Measurements from ENCODE around the gene CAMK1D. TPM values are rescaled to one million over a fixed set of nuclear protein-coding genes. Genes with fewer than 3 reads are reported as not detected.

The CAMK1D gene
- polyA plus RNA-seq, 1 experiment, result 8.2 TPM

DNA sequence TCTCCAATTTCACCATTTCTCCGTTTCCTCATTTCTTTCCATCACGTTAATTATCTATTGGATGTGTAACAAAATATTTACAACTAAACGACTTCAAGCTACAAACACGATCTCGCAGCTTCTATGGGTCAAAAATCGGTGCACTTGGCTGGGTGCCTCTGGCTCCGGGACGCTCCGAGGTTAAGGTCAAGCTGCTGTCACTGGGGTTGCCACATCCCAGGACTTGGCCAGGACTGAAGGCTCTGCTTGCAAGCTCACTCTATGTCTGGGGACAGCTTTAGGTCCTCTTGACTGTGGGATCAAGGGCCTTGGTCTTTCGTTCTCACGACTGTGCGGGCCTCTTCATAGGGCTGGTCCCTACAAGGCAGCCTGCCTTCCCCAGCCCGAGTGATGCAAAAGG is 492.5 kb downstream of the CAMK1D start:
- H3K27ac ChIP-seq (ENCODE audit: low read depth, low read length), result no peak overlapping the region
- TF ChIP-seq, protein P1, sequence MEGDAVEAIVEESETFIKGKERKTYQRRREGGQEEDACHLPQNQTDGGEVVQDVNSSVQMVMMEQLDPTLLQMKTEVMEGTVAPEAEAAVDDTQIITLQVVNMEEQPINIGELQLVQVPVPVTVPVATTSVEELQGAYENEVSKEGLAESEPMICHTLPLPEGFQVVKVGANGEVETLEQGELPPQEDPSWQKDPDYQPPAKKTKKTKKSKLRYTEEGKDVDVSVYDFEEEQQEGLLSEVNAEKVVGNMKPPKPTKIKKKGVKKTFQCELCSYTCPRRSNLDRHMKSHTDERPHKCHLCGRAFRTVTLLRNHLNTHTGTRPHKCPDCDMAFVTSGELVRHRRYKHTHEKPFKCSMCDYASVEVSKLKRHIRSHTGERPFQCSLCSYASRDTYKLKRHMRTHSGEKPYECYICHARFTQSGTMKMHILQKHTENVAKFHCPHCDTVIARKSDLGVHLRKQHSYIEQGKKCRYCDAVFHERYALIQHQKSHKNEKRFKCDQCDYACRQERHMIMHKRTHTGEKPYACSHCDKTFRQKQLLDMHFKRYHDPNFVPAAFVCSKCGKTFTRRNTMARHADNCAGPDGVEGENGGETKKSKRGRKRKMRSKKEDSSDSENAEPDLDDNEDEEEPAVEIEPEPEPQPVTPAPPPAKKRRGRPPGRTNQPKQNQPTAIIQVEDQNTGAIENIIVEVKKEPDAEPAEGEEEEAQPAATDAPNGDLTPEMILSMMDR (IDR thresholded peaks at IDR 0.05; ENCODE audit: low read depth, low read length), result no peak
- ChIA-PET CTCF (interaction anchor here (0.5 kb wide), 1 partner anchor 13 kb away, joined by 3 read pairs; no protein-coding TSS in a partner anchor), POLR2A (no interaction called here)
- H3K4me3 ChIP-seq (ENCODE audit: low read depth, low read length), result no peak overlapping the region
- no peaks in the 10 kb centered on the region; the same call in 1 of the 2 replicates for H3K9me3 ChIP-seq (ENCODE audit: control insufficient read depth, insufficient read depth, low read length)
- peaks cover 3% of the 10 kb centered on the region for H3K27me3 ChIP-seq (ENCODE audit: control insufficient read depth, insufficient read depth, low read length)
- DNase-seq (ENCODE audit: low read depth, low spot score), result no peak

DNA sequence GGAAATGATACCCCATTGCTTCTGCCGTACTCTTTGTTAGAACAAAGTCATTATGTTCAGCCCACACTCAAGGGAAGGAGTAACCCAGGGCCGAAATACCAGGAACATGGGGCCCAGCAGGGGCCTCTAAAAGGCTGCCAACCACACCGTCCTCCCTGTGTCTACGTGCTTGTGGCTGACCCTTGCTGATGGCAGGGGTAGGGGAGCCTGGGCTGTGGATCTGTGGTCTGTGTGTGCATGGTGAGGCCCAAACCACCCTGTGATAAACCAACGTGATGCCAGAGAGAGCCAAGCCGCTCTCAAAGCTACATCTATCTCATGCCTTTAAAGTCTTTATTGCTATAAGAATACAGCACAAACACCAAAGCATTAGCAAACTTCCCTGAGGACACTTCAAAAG is 493.0 kb downstream of the CAMK1D start:
- no peaks in the 10 kb centered on the region; the same call in 1 of the 2 replicates for H3K9me3 ChIP-seq (ENCODE audit: control insufficient read depth, insufficient read depth, low read length)
- DNase-seq (ENCODE audit: low read depth, low spot score), result no peak
- ChIA-PET CTCF (no interaction called here), POLR2A (no interaction called here)
- TF ChIP-seq, protein P1 (IDR thresholded peaks at IDR 0.05; ENCODE audit: low read depth, low read length), result no peak
- peaks cover 6% of the 10 kb centered on the region for H3K27me3 ChIP-seq (ENCODE audit: control insufficient read depth, insufficient read depth, low read length)
- H3K27ac ChIP-seq (ENCODE audit: low read depth, low read length), result no peak overlapping the region
- no peak overlapping the region for H3K4me3 ChIP-seq (ENCODE audit: low read depth, low read length)

DNA sequence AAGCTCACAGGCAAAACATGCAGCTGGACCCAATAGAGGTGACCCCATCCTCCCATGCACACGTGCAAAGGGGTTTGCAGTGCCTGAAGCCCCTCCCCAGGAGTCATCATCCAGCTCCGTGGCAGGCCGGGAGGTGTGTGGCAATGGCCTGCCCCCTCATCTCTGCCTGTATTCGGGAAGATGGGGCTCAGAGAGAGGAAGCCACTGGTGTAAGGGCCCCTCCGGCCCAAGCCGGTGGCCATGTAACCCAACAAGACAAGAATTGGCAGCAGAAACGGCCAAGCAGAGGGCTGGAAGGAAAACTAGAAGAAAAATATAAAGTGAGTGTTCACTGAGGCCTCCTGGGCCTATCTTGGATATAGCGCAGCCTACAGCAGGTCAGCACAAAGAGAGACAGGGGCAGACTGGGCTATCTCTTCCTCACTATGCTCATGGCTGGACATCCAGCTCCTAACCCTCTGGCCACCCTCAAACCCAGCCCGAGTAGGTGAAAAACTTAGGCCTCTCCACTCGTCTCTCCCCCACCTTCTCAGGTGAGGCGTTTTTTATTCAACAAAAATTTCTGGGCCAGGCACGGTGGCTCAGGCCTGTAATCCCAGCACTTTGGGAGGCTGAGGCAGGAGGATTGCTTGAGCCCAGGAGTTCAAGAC is 494.1 kb downstream of the CAMK1D start:
- ChIA-PET CTCF (no interaction called here), POLR2A (interaction anchor here (0.6 kb wide), 1 partner anchor 517 kb away, joined by 4 read pairs; no protein-coding TSS in a partner anchor)
- H3K9me3 ChIP-seq (ENCODE audit: control insufficient read depth, insufficient read depth, low read length), result peaks cover 5% of the 10 kb centered on the region; the same call in 1 of the 2 replicates
- TF ChIP-seq, protein P1 (IDR thresholded peaks at IDR 0.05; ENCODE audit: low read depth, low read length), result no peak
- H3K27ac ChIP-seq (ENCODE audit: low read depth, low read length), result no peak overlapping the region
- no peak for DNase-seq (ENCODE audit: low read depth, low spot score)
- peaks cover 12% of the 10 kb centered on the region for H3K27me3 ChIP-seq (ENCODE audit: control insufficient read depth, insufficient read depth, low read length)
- no peak overlapping the region for H3K4me3 ChIP-seq (ENCODE audit: low read depth, low read length)

DNA sequence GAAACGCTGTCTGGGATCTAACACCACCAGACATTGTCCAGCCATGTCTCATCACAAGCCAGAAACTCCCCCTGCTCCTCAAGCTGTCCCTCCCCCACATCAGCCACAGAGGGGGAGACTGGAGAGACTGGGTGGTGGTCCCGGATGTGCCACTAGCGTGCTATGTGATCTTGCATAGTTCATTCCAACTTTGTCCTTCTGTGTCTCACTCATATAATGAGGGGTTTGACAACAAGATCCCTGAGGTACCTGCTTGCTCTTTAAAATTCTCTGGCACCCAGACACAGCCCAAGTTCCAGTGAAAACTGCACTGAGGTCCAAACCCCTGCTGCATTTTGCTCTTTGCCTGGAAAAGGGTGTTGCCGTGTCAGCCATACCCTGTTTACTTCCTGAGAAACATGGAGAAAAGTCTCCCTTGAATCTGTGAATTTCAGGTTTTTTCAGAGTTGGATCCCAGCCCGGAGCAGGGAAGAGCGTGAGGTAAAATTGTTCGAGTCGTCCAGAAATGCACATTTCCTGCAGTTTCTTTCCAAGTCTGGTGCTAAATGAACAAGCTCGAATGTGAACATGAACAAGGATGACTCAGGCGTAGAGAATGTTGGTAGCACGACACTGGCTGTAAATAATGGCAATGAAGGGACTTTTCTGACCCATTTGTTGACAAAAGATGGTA is 495.6 kb downstream of the CAMK1D start:
- Histone ChIP-seq H3K27me3 (ENCODE audit: control insufficient read depth, insufficient read depth, low read length) (peaks cover 12% of the 10 kb centered on the region), H3K27ac (ENCODE audit: low read depth, low read length) (peak overlapping the region; percentile 61), H3K9me3 (ENCODE audit: control insufficient read depth, insufficient read depth, low read length) (peaks cover 5% of the 10 kb centered on the region; the same call in 1 of the 2 replicates), H3K4me3 (ENCODE audit: low read depth, low read length) (peak overlapping the region; percentile 38)
- DNase-seq (ENCODE audit: low read depth, low spot score), result peak; percentile 55
- TF ChIP-seq, protein P1 (IDR thresholded peaks at IDR 0.05; ENCODE audit: low read depth, low read length), result no peak
- CTCF ChIA-PET, result interaction anchor here (1.1 to 2.6 kb wide), 2 partner anchors 57 to 63 kb away, joined by 3 to 7 read pairs; no protein-coding TSS in a partner anchor
- POLR2A ChIA-PET, result no interaction called here

DNA sequence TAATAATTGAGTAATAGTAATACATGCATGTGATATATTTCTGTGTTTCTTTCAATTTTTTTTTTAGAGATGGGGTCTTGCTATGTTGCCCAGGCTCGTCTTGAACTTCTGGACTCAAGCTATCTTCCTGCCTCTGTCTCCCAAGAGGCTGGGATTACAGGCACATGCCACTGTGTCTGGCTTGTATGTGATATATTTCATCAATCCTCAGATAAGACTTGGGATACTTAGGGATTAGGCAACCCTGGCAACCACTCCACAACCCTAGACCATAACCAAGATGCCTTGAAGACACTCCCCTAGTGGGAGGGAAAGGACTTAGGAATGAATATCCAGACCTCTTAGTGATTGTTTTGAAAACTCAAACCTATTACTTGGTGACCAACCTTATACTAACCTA is 497.4 kb downstream of the CAMK1D start:
- no peak for DNase-seq (ENCODE audit: low read depth, low spot score)

More for the DNA sequence above, 497.4 kb downstream of the CAMK1D start:
- Histone ChIP-seq H3K27me3 (ENCODE audit: control insufficient read depth, insufficient read depth, low read length) (peaks cover 12% of the 10 kb centered on the region), H3K9me3 (ENCODE audit: control insufficient read depth, insufficient read depth, low read length) (peaks cover 5% of the 10 kb centered on the region; the same call in 1 of the 2 replicates), H3K27ac (ENCODE audit: low read depth, low read length) (no peak overlapping the region), H3K4me3 (ENCODE audit: low read depth, low read length) (no peak overlapping the region)
- ChIA-PET POLR2A (no interaction called here), CTCF (interaction anchor here (0.8 to 2.6 kb wide), 4 partner anchors 25 to 190 kb away, joined by 3 to 7 read pairs (median 4); no protein-coding TSS in a partner anchor)
- TF ChIP-seq, protein P1 (IDR thresholded peaks at IDR 0.05; ENCODE audit: low read depth, low read length), result no peak

Data from AG04450 (cell line).